Bronchial epithelial cell (primary cell): ENCODE measurements around the gene TRAPPC12. TPM values are rescaled to one million over a fixed set of nuclear protein-coding genes. Genes with fewer than 3 reads are reported as not detected.
A peak's percentile ranks its signal among the peaks of the same experiment; 100 is the strongest.

Experiments
- DNase-seq: peaks from one replicate; pipeline ENCODE4 v3.0.0-alpha.2; 2010; ENCODE audit warnings: low read depth
- FAIRE-seq: peaks from 2 replicates; lab custom pipeline; 2011; peaks lifted over from hg19 to GRCh38; lab: Jason Lieb, UNC
- H3K27me3 ChIP-seq: 2 replicates; pipeline ENCODE4 v1.5.1; 2011; ENCODE audit warnings: low read length; ENCODE audit not compliant: control insufficient read depth, insufficient read depth
- H3K36me3 ChIP-seq: 2 replicates; pipeline ENCODE4 v1.5.1; 2011; ENCODE audit warnings: low read length; ENCODE audit not compliant: control insufficient read depth, insufficient read depth
- H3K4me3 ChIP-seq: 2 replicates; pipeline ENCODE4 v1.5.1; 2011; ENCODE audit warnings: mild to moderate bottlenecking, low read depth, low read length, control low read depth
- total RNA-seq: library from RNA; depleted of rRNA; stranded (reverse); fragments of >200 nt; gene quantifications from 2 replicates; pipeline ENCODE4 v1.2.1, GENCODE V29; 2014
- TF ChIP-seq, protein P1 (sequence below): IDR thresholded peaks from 2 replicates; pipeline ENCODE4 v1.5.1; 2011; ENCODE audit warnings: mild to moderate bottlenecking, moderate library complexity, low read length, control low read depth, inconsistent platforms; ENCODE audit not compliant: insufficient read depth, severe bottlenecking

Gene TRAPPC12
- total RNA-seq, 1 donor from 2014 or later = 52.9 TPM

GRCh38 chr2:3428577-3428976 is 49.1 kb downstream of the TRAPPC12 start:
- Histone ChIP-seq H3K4me3 (no peak overlapping the region), H3K36me3 (peaks cover 28% of the 10 kb centered on the region), H3K27me3 (no peaks in the 10 kb centered on the region)
- DNase-seq = no peak
- FAIRE-seq = no peak
- TF ChIP-seq, protein P1, sequence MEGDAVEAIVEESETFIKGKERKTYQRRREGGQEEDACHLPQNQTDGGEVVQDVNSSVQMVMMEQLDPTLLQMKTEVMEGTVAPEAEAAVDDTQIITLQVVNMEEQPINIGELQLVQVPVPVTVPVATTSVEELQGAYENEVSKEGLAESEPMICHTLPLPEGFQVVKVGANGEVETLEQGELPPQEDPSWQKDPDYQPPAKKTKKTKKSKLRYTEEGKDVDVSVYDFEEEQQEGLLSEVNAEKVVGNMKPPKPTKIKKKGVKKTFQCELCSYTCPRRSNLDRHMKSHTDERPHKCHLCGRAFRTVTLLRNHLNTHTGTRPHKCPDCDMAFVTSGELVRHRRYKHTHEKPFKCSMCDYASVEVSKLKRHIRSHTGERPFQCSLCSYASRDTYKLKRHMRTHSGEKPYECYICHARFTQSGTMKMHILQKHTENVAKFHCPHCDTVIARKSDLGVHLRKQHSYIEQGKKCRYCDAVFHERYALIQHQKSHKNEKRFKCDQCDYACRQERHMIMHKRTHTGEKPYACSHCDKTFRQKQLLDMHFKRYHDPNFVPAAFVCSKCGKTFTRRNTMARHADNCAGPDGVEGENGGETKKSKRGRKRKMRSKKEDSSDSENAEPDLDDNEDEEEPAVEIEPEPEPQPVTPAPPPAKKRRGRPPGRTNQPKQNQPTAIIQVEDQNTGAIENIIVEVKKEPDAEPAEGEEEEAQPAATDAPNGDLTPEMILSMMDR = no peak

DNA sequence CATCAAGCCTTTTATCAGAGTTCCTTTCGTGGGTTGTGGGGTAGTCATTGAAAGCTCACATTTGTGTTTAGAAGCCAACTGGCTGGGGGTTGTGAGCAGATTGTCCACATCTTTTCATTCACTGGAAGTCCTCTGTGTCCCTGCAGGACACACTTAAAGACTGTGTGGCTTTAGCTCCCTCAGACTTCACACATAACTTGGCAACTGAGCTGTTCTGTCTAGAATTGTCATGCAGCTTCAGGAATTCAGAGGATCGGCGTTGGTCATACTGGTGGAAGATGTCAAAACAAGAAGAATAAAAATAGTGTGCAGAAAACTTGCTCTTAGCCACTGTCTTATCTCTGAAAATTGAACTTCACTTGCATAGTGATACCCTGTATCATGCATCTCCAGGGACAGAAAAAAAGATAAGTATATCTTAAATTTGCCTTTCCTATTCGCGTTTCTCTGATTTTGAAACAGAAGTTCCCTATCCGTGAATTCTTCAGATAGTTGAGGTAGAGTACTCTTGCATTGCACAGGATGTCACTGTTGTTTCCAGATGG is 49.6 kb downstream of the TRAPPC12 start:
- FAIRE-seq (no peak), DNase-seq (no peak)
- Histone ChIP-seq H3K4me3 (no peak overlapping the region), H3K36me3 (peaks cover 25% of the 10 kb centered on the region), H3K27me3 (no peaks in the 10 kb centered on the region)
- TF ChIP-seq, protein P1 = no peak

DNA sequence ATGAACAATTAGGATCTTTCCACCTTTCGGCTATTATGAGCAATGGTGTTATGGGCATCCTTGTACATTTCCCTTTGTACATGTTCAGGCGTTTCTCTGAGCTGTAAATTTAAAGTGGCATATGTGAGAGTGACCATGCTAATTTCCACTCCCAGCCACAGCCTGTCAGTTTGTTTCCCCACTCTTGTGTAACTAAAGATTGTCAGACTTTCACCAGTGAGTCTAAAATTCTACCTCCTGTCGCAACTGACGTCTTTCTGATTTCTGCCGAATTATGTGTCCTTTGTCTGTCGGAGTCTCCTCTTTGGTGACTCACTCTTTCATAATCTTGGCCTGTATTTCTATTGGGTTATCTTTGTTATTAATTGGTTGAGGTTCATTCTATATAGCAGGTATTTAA is 50.7 kb downstream of the TRAPPC12 start:
- Histone ChIP-seq H3K36me3 (peaks cover 20% of the 10 kb centered on the region), H3K27me3 (no peaks in the 10 kb centered on the region), H3K4me3 (no peak overlapping the region)
- no peak for FAIRE-seq
- TF ChIP-seq, protein P1 = no peak
- peak; percentile 7 for DNase-seq

- no peak for FAIRE-seq
- TF ChIP-seq, protein P1 = no peak
- Histone ChIP-seq H3K4me3 (no peak overlapping the region), H3K27me3 (no peaks in the 10 kb centered on the region), H3K36me3 (peaks cover 16% of the 10 kb centered on the region)
- no peak for DNase-seq
These were observed 51.4 kb downstream of the TRAPPC12 start for GRCh38 chr2:3430740-3431490.

DNA sequence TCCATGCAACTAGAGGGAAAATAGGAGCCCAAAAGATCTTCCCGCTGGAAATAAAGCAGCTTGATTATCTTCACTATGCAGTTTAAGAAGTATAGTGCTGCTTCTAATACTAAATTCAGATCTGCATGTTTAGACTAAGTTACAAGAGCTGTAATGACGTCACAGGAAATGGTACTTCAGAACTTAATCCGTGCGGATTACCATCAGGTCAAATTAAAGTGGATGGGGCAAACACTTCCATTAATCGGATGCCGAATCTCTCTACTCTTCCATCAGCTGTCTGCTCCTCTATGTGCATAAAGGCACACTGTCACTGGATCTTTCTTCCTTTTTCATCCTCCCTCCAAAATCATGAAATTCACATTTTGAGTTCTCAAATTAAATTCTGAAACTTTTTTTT is 52.6 kb downstream of the TRAPPC12 start:
- Histone ChIP-seq H3K4me3 (no peak overlapping the region), H3K36me3 (peaks cover 11% of the 10 kb centered on the region), H3K27me3 (no peaks in the 10 kb centered on the region)
- TF ChIP-seq, protein P1 = no peak
- no peak for FAIRE-seq
- DNase-seq = no peak
